Right lobe of liver (tissue), 6 donors: Measurements from ENCODE around the gene CCBE1. TPM values are rescaled to one million over a fixed set of nuclear protein-coding genes. Genes with fewer than 3 reads are reported as not detected.

ENCODE experiments used
- ATAC-seq, 4 donors: fragments of 200-7000 bp; cut with Tn5 transposase; one replicate each; pipeline ENCODE4 v1.9.1; 2020; ENCODE audit warnings: mild to moderate bottlenecking in 4 of 4, moderate library complexity in 4 of 4
- DNase-seq, 3 donors: peaks; one replicate each; pipeline ENCODE4 v3.0.0-alpha.2; 2020
- H3K27ac ChIP-seq, 3 donors: fragments of 200-600 bp; one replicate each; pipeline ENCODE4 v1.8.0; 2022
- H3K27me3 ChIP-seq, 2 donors: fragments of 200-600 bp; one replicate each; pipeline ENCODE4 v1.8.0; 2022
- H3K36me3 ChIP-seq, 4 donors: fragments of 200-600 bp; sonication (generic) in 1 of 4; one replicate each; pipeline versions ENCODE4 v1.5.1 to v1.8.0; 2017 to 2022; ENCODE audit warnings: control low read depth in 1 of 4
- H3K4me1 ChIP-seq, 4 donors: fragments of 200-600 bp; sonication (generic) in 1 of 4; one replicate each; pipeline versions ENCODE4 v1.5.1 to v1.8.0; 2017 to 2022; ENCODE audit warnings: control low read depth in 1 of 4
- H3K4me3 ChIP-seq, 3 donors: fragments of 200-600 bp; one replicate each; pipeline ENCODE4 v1.8.0; 2022
- H3K9me3 ChIP-seq, 4 donors: fragments of 200-600 bp; sonication (generic) in 1 of 4; one replicate each; pipeline versions ENCODE4 v1.5.1 to v1.8.0; 2017 to 2022; ENCODE audit warnings: control low read depth in 1 of 4
- CTCF ChIP-seq, 4 donors: fragments of 200-600 bp in 3 of 4; fragments of 450-650 bp in 1 of 4; IDR thresholded peaks; one replicate each; pipeline versions ENCODE4 v1.5.1 to v1.8.0; 2016 to 2022; ENCODE audit warnings: antibody characterized with exemption in 4 of 4, mild to moderate bottlenecking in 2 of 4
- POLR2A ChIP-seq: fragments of 450-650 bp; IDR thresholded peaks from one replicate; pipeline ENCODE4 v1.6.1; 2017; ENCODE audit warnings: antibody characterized with exemption, mild to moderate bottlenecking
- WGBS: methylation state at CpG from one replicate; pipeline ENCODE4 v1.1.6; 2018; ENCODE audit warnings: low coverage, low lambda C conversion rate; ENCODE audit not compliant: insufficient coverage; ENCODE audit errors: missing lambda C conversion rate; 5-methylcytosine and 5-hydroxymethylcytosine counted together
- intact Hi-C, 2 donors: fragments of 100-400 bp; cut with DNase I; formaldehyde crosslinking; loops; one replicate each; pipeline versions ENCODE4 v1.11.2 to v1.14.1; 2022
- total RNA-seq, 6 experiments: library from RNA; depleted of rRNA in 2 of 6; stranded (reverse); fragments of >200 nt in 2 of 6; fragmentation: NEBNext Ultra II Directional in 3 of 6; extraction: Animal tissue kit (Norgen Biotek cat#: 25700) in 3 of 6; gene quantifications; one replicate each; pipeline versions ENCODE4 v1.1.0 to v1.2.4, GENCODE V29; 2016 to 2023
- donor health status: DM: no; HTN: yes; CAD: no.
- donor health status: DM: no; HTN: no; CAD: no.
- donor health status: DM: no; HTN: no; CAD: no.
- donor health status: DM: no; HTN: yes; CAD: no.
- donor health status: DM: no; HTN: yes; CAD: no.

Gene CCBE1
- total RNA-seq, 6 experiments from 2014 or later: 2.7 to 6.9 (median 4.3) TPM

GRCh38 chr18:59640721-59641120 is 56.5 kb downstream of the CCBE1 start:
- no peak for TF ChIP-seq CTCF (IDR thresholded peaks at IDR 0.05)
- TF ChIP-seq POLR2A: no peak
- intact Hi-C loops: no loop called here
- ATAC-seq (no peak), DNase-seq (no peak)
- no peaks in the 10 kb centered on the region for H3K9me3 ChIP-seq
- 52% methylated on average over 3 of the region's 3 CpGs for WGBS
- no peaks in the 10 kb centered on the region for H3K36me3 ChIP-seq
- H3K4me3 ChIP-seq: no peak overlapping the region
- H3K27ac ChIP-seq: no peak overlapping the region
- H3K27me3 ChIP-seq: no peaks in the 10 kb centered on the region
- H3K4me1 ChIP-seq: no peaks in the 10 kb centered on the region

GRCh38 chr18:59639821-59640220 is 57.4 kb downstream of the CCBE1 start:
- TF ChIP-seq CTCF (IDR thresholded peaks at IDR 0.05): no peak
- TF ChIP-seq POLR2A: no peak
- Histone ChIP-seq H3K9me3 (no peaks in the 10 kb centered on the region), H3K27ac (no peak overlapping the region), H3K4me1 (no peaks in the 10 kb centered on the region), H3K36me3 (no peaks in the 10 kb centered on the region), H3K27me3 (no peaks in the 10 kb centered on the region), H3K4me3 (no peak overlapping the region)
- intact Hi-C loops: no loop called here
- no peak for ATAC-seq
- no peak for DNase-seq
- WGBS: 32% methylated on average over 5 of the region's 5 CpGs

- H3K4me1 ChIP-seq: no peaks in the 10 kb centered on the region
- no peak overlapping the region for H3K27ac ChIP-seq
- ATAC-seq (no peak), DNase-seq (no peak)
- no peak for TF ChIP-seq POLR2A
- TF ChIP-seq CTCF (IDR thresholded peaks at IDR 0.05): no peak
- intact Hi-C loops: no loop called here
- no peaks in the 10 kb centered on the region for H3K9me3 ChIP-seq
- H3K36me3 ChIP-seq: no peaks in the 10 kb centered on the region
- 32% methylated on average over 2 of the region's 2 CpGs for WGBS
- no peak overlapping the region for H3K4me3 ChIP-seq
- no peaks in the 10 kb centered on the region for H3K27me3 ChIP-seq
These were observed 58.1 kb downstream of the CCBE1 start for GRCh38 chr18:59639136-59639535.

GRCh38 chr18:59633961-59634485 is 63.2 kb downstream of the CCBE1 start:
- Histone ChIP-seq H3K27me3 (no peaks in the 10 kb centered on the region), H3K9me3 (no peaks in the 10 kb centered on the region), H3K4me3 (no peak overlapping the region), H3K27ac (no peak overlapping the region), H3K4me1 (no peaks in the 10 kb centered on the region), H3K36me3 (no peaks in the 10 kb centered on the region)
- 68% methylated on average over 4 of the region's 4 CpGs for WGBS
- intact Hi-C loops: no loop called here
- ATAC-seq: no peak
- no peak for TF ChIP-seq CTCF (IDR thresholded peaks at IDR 0.05)
- no peak for TF ChIP-seq POLR2A
- DNase-seq: no peak

- Histone ChIP-seq H3K4me3 (no peak overlapping the region), H3K36me3 (no peaks in the 10 kb centered on the region), H3K9me3 (no peaks in the 10 kb centered on the region), H3K27ac (no peak overlapping the region), H3K27me3 (no peaks in the 10 kb centered on the region), H3K4me1 (no peaks in the 10 kb centered on the region)
- TF ChIP-seq POLR2A: no peak
- TF ChIP-seq CTCF (IDR thresholded peaks at IDR 0.05): no peak
- intact Hi-C loops: no loop called here
- DNase-seq (no peak), ATAC-seq (no peak)
- 60% methylated on average over 7 of the region's 7 CpGs for WGBS
These were observed 63.9 kb downstream of the CCBE1 start for GRCh38 chr18:59633317-59633716.
